GM18511 (cell line): Measurements from ENCODE around the gene BRSK1.

ENCODE experiments used
- ATAC-seq: cut with Tn5 transposase; IDR thresholded peaks from one replicate; pipeline ENCODE4 v1.9.1; 2021; ENCODE audit warnings: mild to moderate bottlenecking, moderate library complexity; ENCODE audit not compliant: unreplicated experiment

The BRSK1 gene

GRCh38 chr19:55303477-55303876, 19.7 kb downstream of the BRSK1 start:
- no peak for ATAC-seq

- no peak for ATAC-seq
These were observed 20.6 kb downstream of the BRSK1 start for GRCh38 chr19:55304279-55304978.

GRCh38 chr19:55304980-55305379, 21.2 kb downstream of the BRSK1 start:
- ATAC-seq = no peak

GRCh38 chr19:55305491-55305890, 21.7 kb downstream of the BRSK1 start:
- ATAC-seq = no peak

GRCh38 chr19:55305983-55306562, 22.3 kb downstream of the BRSK1 start:
- ATAC-seq = no peak

- no peak for ATAC-seq
These were observed 22.9 kb downstream of the BRSK1 start for GRCh38 chr19:55306712-55307111.

GRCh38 chr19:55308281-55308680, 24.5 kb downstream of the BRSK1 start:
- no peak for ATAC-seq

GRCh38 chr19:55309448-55309847, 25.7 kb downstream of the BRSK1 start:
- no peak for ATAC-seq

GRCh38 chr19:55310498-55310897, 26.7 kb downstream of the BRSK1 start:
- no peak for ATAC-seq

GRCh38 chr19:55311397-55311796, 27.6 kb downstream of the BRSK1 start:
- no peak for ATAC-seq

GRCh38 chr19:55311797-55312196, 28.0 kb downstream of the BRSK1 start:
- no peak for ATAC-seq

- no peak for ATAC-seq
These were observed 29.1 kb downstream of the BRSK1 start for GRCh38 chr19:55312621-55313512.

GRCh38 chr19:55314396-55314795, 30.6 kb downstream of the BRSK1 start:
- ATAC-seq = no peak

- ATAC-seq = no peak
These were observed 32.2 kb downstream of the BRSK1 start for GRCh38 chr19:55315956-55316525.

GRCh38 chr19:55316646-55317045, 32.8 kb downstream of the BRSK1 start:
- ATAC-seq = no peak

GRCh38 chr19:55319785-55320184, 36.0 kb downstream of the BRSK1 start:
- ATAC-seq = no peak

GRCh38 chr19:55320844-55321419, 37.1 kb downstream of the BRSK1 start:
- no peak for ATAC-seq

GRCh38 chr19:55321466-55322137, 37.8 kb downstream of the BRSK1 start:
- ATAC-seq = no peak

- no peak for ATAC-seq
These were observed 38.5 kb downstream of the BRSK1 start for GRCh38 chr19:55322204-55322885.

GRCh38 chr19:55324662-55325061, 40.9 kb downstream of the BRSK1 start:
- no peak for ATAC-seq
